ENCODE measurements around the gene ZBTB1. TPM values are rescaled to one million over a fixed set of nuclear protein-coding genes. Genes with fewer than 3 reads are reported as not detected.

Gene ZBTB1
- total and polyA plus RNA-seq, 4 donors, result 5.4 to 29.3 (median 10.7) TPM

DNA sequence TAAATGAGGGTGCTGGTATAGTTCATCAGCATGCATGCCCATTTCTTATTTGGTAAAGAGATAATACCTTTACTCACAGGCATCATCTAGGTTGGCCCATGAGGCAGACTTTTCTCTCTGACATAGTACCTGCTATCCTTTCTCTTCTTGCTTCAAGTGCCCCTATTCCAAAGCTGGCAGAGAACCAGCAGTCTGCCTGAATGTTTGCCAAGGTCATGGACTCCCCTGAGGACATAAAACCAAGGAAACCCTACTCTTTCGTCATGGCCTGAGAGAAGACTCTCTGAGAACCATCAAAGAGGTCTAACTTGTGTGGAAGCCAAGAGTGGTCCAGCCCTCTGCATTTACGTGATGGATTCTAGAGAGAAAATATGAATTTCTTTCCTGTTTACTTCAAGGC lies 57.1 kb downstream of the ZBTB1 start:
- Histone ChIP-seq H3K36me3 (ENCODE audit: control insufficient read depth in 4 of 4, insufficient read depth in 3 of 4, low read depth in 1 of 4, low read length in 3 of 4) (no peaks in the 10 kb centered on the region), H3K9me3 (ENCODE audit: control insufficient read depth in 4 of 4, low read length in 3 of 4) (no peaks in the 10 kb centered on the region), H3K27me3 (ENCODE audit: control insufficient read depth in 4 of 4, insufficient read depth in 4 of 4, low read length in 3 of 4) (no peaks in the 10 kb centered on the region), H3K27ac (ENCODE audit: low read depth in 1 of 2, low read length in 2 of 2) (no peak overlapping the region), H3K4me1 (ENCODE audit: control insufficient read depth in 4 of 4, insufficient read depth in 4 of 4, low read length in 3 of 4) (no peaks in the 10 kb centered on the region), H3K9ac (ENCODE audit: low read depth in 1 of 2, low read length in 2 of 2) (no peak overlapping the region), H3K4me3 (ENCODE audit: low read depth in 1 of 3, low read length in 3 of 3) (no peak overlapping the region)
- 78% methylated on average over 2 of the region's 2 CpGs for WGBS
- TF ChIP-seq RAD21 (IDR thresholded peaks at IDR 0.05), result no peak
- TF ChIP-seq HNF4G (IDR thresholded peaks at IDR 0.05), result no peak
- TF ChIP-seq, protein P1, sequence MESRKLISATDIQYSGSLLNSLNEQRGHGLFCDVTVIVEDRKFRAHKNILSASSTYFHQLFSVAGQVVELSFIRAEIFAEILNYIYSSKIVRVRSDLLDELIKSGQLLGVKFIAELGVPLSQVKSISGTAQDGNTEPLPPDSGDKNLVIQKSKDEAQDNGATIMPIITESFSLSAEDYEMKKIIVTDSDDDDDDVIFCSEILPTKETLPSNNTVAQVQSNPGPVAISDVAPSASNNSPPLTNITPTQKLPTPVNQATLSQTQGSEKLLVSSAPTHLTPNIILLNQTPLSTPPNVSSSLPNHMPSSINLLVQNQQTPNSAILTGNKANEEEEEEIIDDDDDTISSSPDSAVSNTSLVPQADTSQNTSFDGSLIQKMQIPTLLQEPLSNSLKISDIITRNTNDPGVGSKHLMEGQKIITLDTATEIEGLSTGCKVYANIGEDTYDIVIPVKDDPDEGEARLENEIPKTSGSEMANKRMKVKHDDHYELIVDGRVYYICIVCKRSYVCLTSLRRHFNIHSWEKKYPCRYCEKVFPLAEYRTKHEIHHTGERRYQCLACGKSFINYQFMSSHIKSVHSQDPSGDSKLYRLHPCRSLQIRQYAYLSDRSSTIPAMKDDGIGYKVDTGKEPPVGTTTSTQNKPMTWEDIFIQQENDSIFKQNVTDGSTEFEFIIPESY (IDR thresholded peaks at IDR 0.05), result no peak
- no peak for TF ChIP-seq RXRA (IDR thresholded peaks at IDR 0.05)
- no peak for TF ChIP-seq EGR1 (IDR thresholded peaks at IDR 0.05; ENCODE audit: low read depth in 2 of 2)
- TF ChIP-seq JUND (IDR thresholded peaks at IDR 0.05), result no peak
- TF ChIP-seq, protein P2, sequence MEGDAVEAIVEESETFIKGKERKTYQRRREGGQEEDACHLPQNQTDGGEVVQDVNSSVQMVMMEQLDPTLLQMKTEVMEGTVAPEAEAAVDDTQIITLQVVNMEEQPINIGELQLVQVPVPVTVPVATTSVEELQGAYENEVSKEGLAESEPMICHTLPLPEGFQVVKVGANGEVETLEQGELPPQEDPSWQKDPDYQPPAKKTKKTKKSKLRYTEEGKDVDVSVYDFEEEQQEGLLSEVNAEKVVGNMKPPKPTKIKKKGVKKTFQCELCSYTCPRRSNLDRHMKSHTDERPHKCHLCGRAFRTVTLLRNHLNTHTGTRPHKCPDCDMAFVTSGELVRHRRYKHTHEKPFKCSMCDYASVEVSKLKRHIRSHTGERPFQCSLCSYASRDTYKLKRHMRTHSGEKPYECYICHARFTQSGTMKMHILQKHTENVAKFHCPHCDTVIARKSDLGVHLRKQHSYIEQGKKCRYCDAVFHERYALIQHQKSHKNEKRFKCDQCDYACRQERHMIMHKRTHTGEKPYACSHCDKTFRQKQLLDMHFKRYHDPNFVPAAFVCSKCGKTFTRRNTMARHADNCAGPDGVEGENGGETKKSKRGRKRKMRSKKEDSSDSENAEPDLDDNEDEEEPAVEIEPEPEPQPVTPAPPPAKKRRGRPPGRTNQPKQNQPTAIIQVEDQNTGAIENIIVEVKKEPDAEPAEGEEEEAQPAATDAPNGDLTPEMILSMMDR (IDR thresholded peaks at IDR 0.05; ENCODE audit: low read depth, low read length, missing input control), result no peak
- no peak for TF ChIP-seq SP1 (IDR thresholded peaks at IDR 0.05)
- no peak for TF ChIP-seq NR2F2 (IDR thresholded peaks at IDR 0.05)
- TF ChIP-seq, protein P3, sequence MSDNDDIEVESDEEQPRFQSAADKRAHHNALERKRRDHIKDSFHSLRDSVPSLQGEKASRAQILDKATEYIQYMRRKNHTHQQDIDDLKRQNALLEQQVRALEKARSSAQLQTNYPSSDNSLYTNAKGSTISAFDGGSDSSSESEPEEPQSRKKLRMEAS (IDR thresholded peaks at IDR 0.05), result no peak
- no peak for TF ChIP-seq TAF1 (conservative IDR thresholded peaks at IDR 0.05)
- no peak for TF ChIP-seq FOXA2 (IDR thresholded peaks at IDR 0.05)
- TF ChIP-seq, protein P4, sequence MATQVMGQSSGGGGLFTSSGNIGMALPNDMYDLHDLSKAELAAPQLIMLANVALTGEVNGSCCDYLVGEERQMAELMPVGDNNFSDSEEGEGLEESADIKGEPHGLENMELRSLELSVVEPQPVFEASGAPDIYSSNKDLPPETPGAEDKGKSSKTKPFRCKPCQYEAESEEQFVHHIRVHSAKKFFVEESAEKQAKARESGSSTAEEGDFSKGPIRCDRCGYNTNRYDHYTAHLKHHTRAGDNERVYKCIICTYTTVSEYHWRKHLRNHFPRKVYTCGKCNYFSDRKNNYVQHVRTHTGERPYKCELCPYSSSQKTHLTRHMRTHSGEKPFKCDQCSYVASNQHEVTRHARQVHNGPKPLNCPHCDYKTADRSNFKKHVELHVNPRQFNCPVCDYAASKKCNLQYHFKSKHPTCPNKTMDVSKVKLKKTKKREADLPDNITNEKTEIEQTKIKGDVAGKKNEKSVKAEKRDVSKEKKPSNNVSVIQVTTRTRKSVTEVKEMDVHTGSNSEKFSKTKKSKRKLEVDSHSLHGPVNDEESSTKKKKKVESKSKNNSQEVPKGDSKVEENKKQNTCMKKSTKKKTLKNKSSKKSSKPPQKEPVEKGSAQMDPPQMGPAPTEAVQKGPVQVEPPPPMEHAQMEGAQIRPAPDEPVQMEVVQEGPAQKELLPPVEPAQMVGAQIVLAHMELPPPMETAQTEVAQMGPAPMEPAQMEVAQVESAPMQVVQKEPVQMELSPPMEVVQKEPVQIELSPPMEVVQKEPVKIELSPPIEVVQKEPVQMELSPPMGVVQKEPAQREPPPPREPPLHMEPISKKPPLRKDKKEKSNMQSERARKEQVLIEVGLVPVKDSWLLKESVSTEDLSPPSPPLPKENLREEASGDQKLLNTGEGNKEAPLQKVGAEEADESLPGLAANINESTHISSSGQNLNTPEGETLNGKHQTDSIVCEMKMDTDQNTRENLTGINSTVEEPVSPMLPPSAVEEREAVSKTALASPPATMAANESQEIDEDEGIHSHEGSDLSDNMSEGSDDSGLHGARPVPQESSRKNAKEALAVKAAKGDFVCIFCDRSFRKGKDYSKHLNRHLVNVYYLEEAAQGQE (IDR thresholded peaks at IDR 0.05), result no peak
- TF ChIP-seq FOXA1 (IDR thresholded peaks at IDR 0.05), result no peak
- DNase-seq (ENCODE audit: low spot score), result no peak

DNA sequence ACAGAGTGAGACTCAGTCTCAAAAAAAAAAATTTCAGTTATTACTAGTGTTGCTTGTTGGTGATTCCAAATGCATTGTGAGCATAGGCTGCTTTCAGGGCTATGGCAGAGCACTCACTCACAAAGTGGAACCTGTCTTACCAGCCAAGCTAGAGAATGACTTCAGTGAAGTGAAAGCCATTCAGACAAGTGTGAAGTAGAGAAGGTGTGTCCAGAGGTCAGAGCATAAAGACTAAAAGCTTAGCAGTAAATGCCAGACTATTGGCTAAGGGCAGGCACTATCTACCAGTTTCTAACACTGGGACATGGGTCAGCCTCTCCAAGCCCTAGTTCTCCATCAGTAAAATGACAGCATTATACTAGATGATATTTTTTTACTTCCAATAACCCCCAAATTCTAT lies 57.9 kb downstream of the ZBTB1 start:
- no peaks in the 10 kb centered on the region for H3K9me3 ChIP-seq (ENCODE audit: control insufficient read depth in 4 of 4, low read length in 3 of 4)
- H3K36me3 ChIP-seq (ENCODE audit: control insufficient read depth in 4 of 4, insufficient read depth in 3 of 4, low read depth in 1 of 4, low read length in 3 of 4), result no peaks in the 10 kb centered on the region
- DNase-seq (ENCODE audit: low spot score), result no peak
- H3K27ac ChIP-seq (ENCODE audit: low read depth in 1 of 2, low read length in 2 of 2), result no peak overlapping the region
- H3K27me3 ChIP-seq (ENCODE audit: control insufficient read depth in 4 of 4, insufficient read depth in 4 of 4, low read length in 3 of 4), result no peaks in the 10 kb centered on the region
- no peak overlapping the region for H3K4me3 ChIP-seq (ENCODE audit: low read depth in 1 of 3, low read length in 3 of 3)
- H3K9ac ChIP-seq (ENCODE audit: low read depth in 1 of 2, low read length in 2 of 2), result no peak overlapping the region
- no peaks in the 10 kb centered on the region for H3K4me1 ChIP-seq (ENCODE audit: control insufficient read depth in 4 of 4, insufficient read depth in 4 of 4, low read length in 3 of 4)
- TF ChIP-seq, protein P2 (IDR thresholded peaks at IDR 0.05; ENCODE audit: low read depth, low read length, missing input control), result no peak
- TF ChIP-seq RAD21 (IDR thresholded peaks at IDR 0.05), result no peak
- TF ChIP-seq YY1 (IDR thresholded peaks at IDR 0.05), result no peak
- TF ChIP-seq, protein P1 (IDR thresholded peaks at IDR 0.05), result no peak
- no peak for TF ChIP-seq FOXA2 (IDR thresholded peaks at IDR 0.05)
- TF ChIP-seq, protein P5, sequence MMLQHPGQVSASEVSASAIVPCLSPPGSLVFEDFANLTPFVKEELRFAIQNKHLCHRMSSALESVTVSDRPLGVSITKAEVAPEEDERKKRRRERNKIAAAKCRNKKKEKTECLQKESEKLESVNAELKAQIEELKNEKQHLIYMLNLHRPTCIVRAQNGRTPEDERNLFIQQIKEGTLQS (IDR thresholded peaks at IDR 0.05), result no peak
- TF ChIP-seq, protein P4 (IDR thresholded peaks at IDR 0.05), result no peak
- TF ChIP-seq HNF4G (IDR thresholded peaks at IDR 0.05), result no peak
- no peak for TF ChIP-seq JUND (IDR thresholded peaks at IDR 0.05)
- no peak for TF ChIP-seq EGR1 (IDR thresholded peaks at IDR 0.05; ENCODE audit: low read depth in 2 of 2)
- no peak for TF ChIP-seq NR2F2 (IDR thresholded peaks at IDR 0.05)

Measured in liver (tissue), 9 donors.